Measurements from ENCODE around the gene CES3. TPM values are rescaled to one million over a fixed set of nuclear protein-coding genes. Genes with fewer than 3 reads are reported as not detected.
"Not testable (repeated sequence)": the region's sequence is repeated elsewhere in the genome, so short reads cannot be mapped to it uniquely, and the experiment has no call there.

Gene CES3
- polyA plus RNA-seq, 2 donors, result 1.8 to 4.8 TPM

- 86 to 87% methylated on average over 32 of the region's 32 CpGs for WGBS, 2 donors
- not testable (repeated sequence) for H3K36me3 ChIP-seq (ENCODE audit: control insufficient read depth in 2 of 2, insufficient read depth in 2 of 2, low read length in 1 of 2); H3K27me3 ChIP-seq (ENCODE audit: control insufficient read depth in 1 of 2, insufficient read depth in 2 of 2, low read length in 2 of 2); H3K4me1 ChIP-seq (ENCODE audit: control insufficient read depth in 2 of 2, insufficient read depth in 2 of 2, low read length in 1 of 2); H3K27ac ChIP-seq (ENCODE audit: low read depth in 2 of 2, low read length in 1 of 2); H3K4me3 ChIP-seq (ENCODE audit: low read depth in 1 of 2, low read length in 2 of 2); H3K9me3 ChIP-seq (ENCODE audit: control insufficient read depth in 2 of 2, insufficient read depth in 1 of 2, low read depth in 1 of 2, low read length in 1 of 2)
Measured at GRCh38 chr16:66974156-66974931, 13.3 kb downstream of the CES3 start.

GRCh38 chr16:66974932-66975246, 13.8 kb downstream of the CES3 start:
- not testable (repeated sequence) for H3K36me3 ChIP-seq (ENCODE audit: control insufficient read depth in 2 of 2, insufficient read depth in 2 of 2, low read length in 1 of 2); H3K9me3 ChIP-seq (ENCODE audit: control insufficient read depth in 2 of 2, insufficient read depth in 1 of 2, low read depth in 1 of 2, low read length in 1 of 2); H3K4me1 ChIP-seq (ENCODE audit: control insufficient read depth in 2 of 2, insufficient read depth in 2 of 2, low read length in 1 of 2); H3K27me3 ChIP-seq (ENCODE audit: control insufficient read depth in 1 of 2, insufficient read depth in 2 of 2, low read length in 2 of 2); H3K4me3 ChIP-seq (ENCODE audit: low read depth in 1 of 2, low read length in 2 of 2); H3K27ac ChIP-seq (ENCODE audit: low read depth in 2 of 2, low read length in 1 of 2)
- WGBS, 2 donors, result 68 to 71% methylated on average over 11 of the region's 11 CpGs

GRCh38 chr16:66975302-66975893, 14.3 kb downstream of the CES3 start:
- Histone ChIP-seq H3K4me1 (ENCODE audit: control insufficient read depth in 2 of 2, insufficient read depth in 2 of 2, low read length in 1 of 2) (peaks cover 2% of the 10 kb centered on the region in 2 donors), H3K4me3 (ENCODE audit: low read depth in 1 of 2, low read length in 2 of 2) (no peak overlapping the region), H3K27me3 (ENCODE audit: control insufficient read depth in 1 of 2, insufficient read depth in 2 of 2, low read length in 2 of 2) (no peaks in the 10 kb centered on the region), H3K36me3 (ENCODE audit: control insufficient read depth in 2 of 2, insufficient read depth in 2 of 2, low read length in 1 of 2) (no peaks in the 10 kb centered on the region), H3K9me3 (ENCODE audit: control insufficient read depth in 2 of 2, insufficient read depth in 1 of 2, low read depth in 1 of 2, low read length in 1 of 2) (no peaks in the 10 kb centered on the region), H3K27ac (ENCODE audit: low read depth in 2 of 2, low read length in 1 of 2) (no peak overlapping the region)
- WGBS, 2 donors, result 80 to 85% methylated on average over 14 of the region's 14 CpGs

GRCh38 chr16:66976746-66977145, 15.7 kb downstream of the CES3 start:
- Histone ChIP-seq H3K4me1 (ENCODE audit: control insufficient read depth in 2 of 2, insufficient read depth in 2 of 2, low read length in 1 of 2) (peaks cover 2% of the 10 kb centered on the region in 2 donors), H3K4me3 (ENCODE audit: low read depth in 1 of 2, low read length in 2 of 2) (no peak overlapping the region), H3K36me3 (ENCODE audit: control insufficient read depth in 2 of 2, insufficient read depth in 2 of 2, low read length in 1 of 2) (no peaks in the 10 kb centered on the region), H3K9me3 (ENCODE audit: control insufficient read depth in 2 of 2, insufficient read depth in 1 of 2, low read depth in 1 of 2, low read length in 1 of 2) (no peaks in the 10 kb centered on the region), H3K27ac (ENCODE audit: low read depth in 2 of 2, low read length in 1 of 2) (no peak overlapping the region), H3K27me3 (ENCODE audit: control insufficient read depth in 1 of 2, insufficient read depth in 2 of 2, low read length in 2 of 2) (no peaks in the 10 kb centered on the region)
- WGBS, 2 donors, result 39 to 43% methylated on average over 13 of the region's 13 CpGs

DNA sequence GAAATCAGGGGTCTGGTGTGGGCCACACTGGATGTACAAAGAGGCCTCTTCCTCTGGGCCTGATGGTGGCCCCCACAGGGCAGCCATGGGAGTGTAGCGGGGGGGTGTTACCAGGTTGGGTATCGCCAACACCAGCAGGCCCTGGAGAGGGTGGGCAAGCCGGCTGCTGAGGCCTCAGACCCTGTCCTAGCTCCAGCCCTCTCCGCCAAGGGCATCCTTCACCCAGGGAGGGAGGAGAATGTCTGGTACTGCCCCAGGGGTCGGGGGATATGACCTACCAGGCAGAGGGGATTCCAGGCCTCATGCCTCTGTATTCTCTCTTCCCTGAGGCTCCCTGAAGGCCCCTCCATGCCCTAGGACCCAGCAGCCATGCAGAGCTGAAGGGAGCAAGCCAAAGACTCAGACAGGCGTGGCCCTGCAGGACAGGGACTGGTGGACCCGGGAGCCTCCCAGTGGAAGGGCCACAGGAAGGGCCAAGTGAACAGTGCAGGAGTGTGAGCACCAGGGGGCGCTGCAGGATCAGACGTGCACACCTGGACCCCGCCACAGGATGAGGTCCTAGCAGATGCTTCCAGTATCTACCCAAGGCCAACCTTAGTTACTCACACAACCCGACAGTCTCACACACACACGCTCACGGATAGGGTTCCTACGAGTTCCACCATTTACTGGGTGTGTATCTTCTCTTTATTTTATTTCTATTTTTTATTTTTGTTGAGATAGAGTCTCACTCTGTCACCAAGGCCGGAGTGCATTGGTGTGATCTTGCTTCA, 16.5 kb downstream of the CES3 start:
- WGBS, 2 donors, result 19 to 27% methylated on average over 12 to 15 of the region's 15 CpGs
- Histone ChIP-seq H3K27ac (ENCODE audit: low read depth in 2 of 2, low read length in 1 of 2) (no peak overlapping the region), H3K4me1 (ENCODE audit: control insufficient read depth in 2 of 2, insufficient read depth in 2 of 2, low read length in 1 of 2) (peaks cover 2% of the 10 kb centered on the region in 2 donors), H3K9me3 (ENCODE audit: control insufficient read depth in 2 of 2, insufficient read depth in 1 of 2, low read depth in 1 of 2, low read length in 1 of 2) (no peaks in the 10 kb centered on the region), H3K4me3 (ENCODE audit: low read depth in 1 of 2, low read length in 2 of 2) (no peak overlapping the region), H3K36me3 (ENCODE audit: control insufficient read depth in 2 of 2, insufficient read depth in 2 of 2, low read length in 1 of 2) (no peaks in the 10 kb centered on the region), H3K27me3 (ENCODE audit: control insufficient read depth in 1 of 2, insufficient read depth in 2 of 2, low read length in 2 of 2) (no peaks in the 10 kb centered on the region)

GRCh38 chr16:66979011-66979717, 18.1 kb downstream of the CES3 start:
- Histone ChIP-seq H3K4me1 (ENCODE audit: control insufficient read depth in 2 of 2, insufficient read depth in 2 of 2, low read length in 1 of 2) (peaks cover 2% of the 10 kb centered on the region in 2 donors), H3K4me3 (ENCODE audit: low read depth in 1 of 2, low read length in 2 of 2) (no peak overlapping the region), H3K9me3 (ENCODE audit: control insufficient read depth in 2 of 2, insufficient read depth in 1 of 2, low read depth in 1 of 2, low read length in 1 of 2) (no peaks in the 10 kb centered on the region), H3K27ac (ENCODE audit: low read depth in 2 of 2, low read length in 1 of 2) (no peak overlapping the region), H3K36me3 (ENCODE audit: control insufficient read depth in 2 of 2, insufficient read depth in 2 of 2, low read length in 1 of 2) (no peaks in the 10 kb centered on the region), H3K27me3 (ENCODE audit: control insufficient read depth in 1 of 2, insufficient read depth in 2 of 2, low read length in 2 of 2) (no peaks in the 10 kb centered on the region)
- WGBS, 2 donors, result 58 to 64% methylated on average over 15 to 16 of the region's 16 CpGs

GRCh38 chr16:66983033-66983432, 22.0 kb downstream of the CES3 start:
- Histone ChIP-seq H3K9me3 (ENCODE audit: control insufficient read depth in 2 of 2, insufficient read depth in 1 of 2, low read depth in 1 of 2, low read length in 1 of 2) (no peaks in the 10 kb centered on the region), H3K27ac (ENCODE audit: low read depth in 2 of 2, low read length in 1 of 2) (no peak overlapping the region), H3K4me3 (ENCODE audit: low read depth in 1 of 2, low read length in 2 of 2) (no peak overlapping the region), H3K27me3 (ENCODE audit: control insufficient read depth in 1 of 2, insufficient read depth in 2 of 2, low read length in 2 of 2) (no peaks in the 10 kb centered on the region), H3K4me1 (ENCODE audit: control insufficient read depth in 2 of 2, insufficient read depth in 2 of 2, low read length in 1 of 2) (peaks cover 0 to 1% of the 10 kb centered on the region in 2 donors), H3K36me3 (ENCODE audit: control insufficient read depth in 2 of 2, insufficient read depth in 2 of 2, low read length in 1 of 2) (no peaks in the 10 kb centered on the region)
- WGBS, 2 donors, result 95 to 96% methylated on average over 9 of the region's 9 CpGs

- Histone ChIP-seq H3K27ac (ENCODE audit: low read depth in 2 of 2, low read length in 1 of 2) (no peak overlapping the region), H3K9me3 (ENCODE audit: control insufficient read depth in 2 of 2, insufficient read depth in 1 of 2, low read depth in 1 of 2, low read length in 1 of 2) (no peaks in the 10 kb centered on the region), H3K4me1 (ENCODE audit: control insufficient read depth in 2 of 2, insufficient read depth in 2 of 2, low read length in 1 of 2) (peaks cover 0 to 7% of the 10 kb centered on the region in 2 donors), H3K27me3 (ENCODE audit: control insufficient read depth in 1 of 2, insufficient read depth in 2 of 2, low read length in 2 of 2) (no peaks in the 10 kb centered on the region), H3K36me3 (ENCODE audit: control insufficient read depth in 2 of 2, insufficient read depth in 2 of 2, low read length in 1 of 2) (no peaks in the 10 kb centered on the region), H3K4me3 (ENCODE audit: low read depth in 1 of 2, low read length in 2 of 2) (no peak overlapping the region)
- 85 to 87% methylated on average over 4 of the region's 4 CpGs for WGBS, 2 donors
Measured at GRCh38 chr16:66984892-66985311, 23.8 kb downstream of the CES3 start.

- Histone ChIP-seq H3K9me3 (ENCODE audit: control insufficient read depth in 2 of 2, insufficient read depth in 1 of 2, low read depth in 1 of 2, low read length in 1 of 2) (no peaks in the 10 kb centered on the region), H3K4me1 (ENCODE audit: control insufficient read depth in 2 of 2, insufficient read depth in 2 of 2, low read length in 1 of 2) (peaks cover 0 to 7% of the 10 kb centered on the region in 2 donors), H3K4me3 (ENCODE audit: low read depth in 1 of 2, low read length in 2 of 2) (no peak overlapping the region), H3K27me3 (ENCODE audit: control insufficient read depth in 1 of 2, insufficient read depth in 2 of 2, low read length in 2 of 2) (no peaks in the 10 kb centered on the region), H3K27ac (ENCODE audit: low read depth in 2 of 2, low read length in 1 of 2) (no peak overlapping the region), H3K36me3 (ENCODE audit: control insufficient read depth in 2 of 2, insufficient read depth in 2 of 2, low read length in 1 of 2) (no peaks in the 10 kb centered on the region)
- 93 to 95% methylated on average over 6 of the region's 6 CpGs for WGBS, 2 donors
Measured at GRCh38 chr16:66986559-66986958, 25.5 kb downstream of the CES3 start.

Data from esophagus (tissue), 2 donors.